K562 (cell line): ENCODE measurements around the gene EXOC4. TPM values are rescaled to one million over a fixed set of nuclear protein-coding genes. Genes with fewer than 3 reads are reported as not detected.

Source experiments
- ATAC-seq: fragments of 200-7000 bp; cut with Tn5 transposase; 3 replicates; pipeline ENCODE4 v1.9.1; 2020; ENCODE audit warnings: moderate library complexity
- BruUV-seq: library from RNA; stranded (reverse); fragments of 400-500 nt; replicated peaks from 2 replicates; lab custom pipeline; 2021; lab: Mats Ljungman, UMichigan
- CTCF ChIA-PET: fragments of 300-600 bp; formaldehyde crosslinking; extraction: SDS; loops from one replicate; lab custom pipeline; 2021; ENCODE audit warnings: low intra/inter-chr PET ratio; lab: Yijun Ruan, JAX
- POLR2A ChIA-PET: fragments of 300-600, 350-650 bp; sonication (Branson Sonifier 250); formaldehyde crosslinking; extraction: SDS; loops from one replicate; lab custom pipeline; 2021; ENCODE audit warnings: antibody characterized with exemption, inconsistent platforms; lab: Yijun Ruan, JAX
- DNase-seq, 4 experiments: peaks; one replicate each; pipeline versions ENCODE4 v3.0.0 to v3.0.0-alpha.2; 2011 to 2018; ENCODE audit warnings: low spot score in 3 of 4, mixed read lengths in 3 of 4; ENCODE audit errors: extremely low read depth in 1 of 4
- FAIRE-seq: peaks from 2 replicates; lab custom pipeline; 2011; peaks lifted over from hg19 to GRCh38; lab: Jason Lieb, UNC
- H2AFZ ChIP-seq: 2 replicates; pipeline ENCODE4 v1.6.0; 2011; ENCODE audit warnings: low read depth, low read length, control low read depth, inconsistent platforms
- H3K27ac ChIP-seq: fragments of 200-600 bp; 3 replicates; pipeline ENCODE4 v1.8.0; 2011; ENCODE audit warnings: low read depth, mild to moderate bottlenecking, control low read depth, inconsistent platforms, low read length, moderate library complexity, mixed read lengths; ENCODE audit errors: extremely low read depth
- H3K27me3 ChIP-seq, 2 experiments: fragments of 300-600 bp in 1 of 2; 2 replicates in 1 of 2; 3 replicates in 1 of 2; pipeline versions ENCODE4 v1.6.0 to v1.8.0; 2011; ENCODE audit warnings: inconsistent platforms in 2 of 2, low read length in 2 of 2, mild to moderate bottlenecking in 1 of 2, mixed read lengths in 1 of 2, moderate library complexity in 1 of 2; ENCODE audit not compliant: control insufficient read depth in 2 of 2, insufficient read depth in 2 of 2
- H3K36me3 ChIP-seq: fragments of 300-600 bp; 3 replicates; pipeline ENCODE4 v1.8.0; 2011; ENCODE audit warnings: mild to moderate bottlenecking, low read length, inconsistent platforms; ENCODE audit not compliant: control insufficient read depth, insufficient read depth
- H3K4me1 ChIP-seq, 2 experiments: fragments of 200-600 bp in 1 of 2; replicated peaks in 1 of 2; 2 replicates in 1 of 2; 3 replicates in 1 of 2; pipeline versions ENCODE4 v1.5.1 to v1.8.0; 2011; ENCODE audit warnings: inconsistent platforms in 2 of 2, low read length in 2 of 2, mild to moderate bottlenecking in 1 of 2, mixed read lengths in 1 of 2, moderate library complexity in 1 of 2; ENCODE audit not compliant: control insufficient read depth in 2 of 2, insufficient read depth in 2 of 2
- H3K4me2 ChIP-seq: 2 replicates; pipeline ENCODE4 v1.6.1; 2011; ENCODE audit warnings: low read length, control low read depth, inconsistent platforms, mixed read lengths; ENCODE audit not compliant: insufficient read depth
- H3K4me3 ChIP-seq: fragments of 200-600 bp; sonication (generic), shearing (Covaris generic); 2 replicates; pipeline ENCODE4 v1.5.1; 2016; ENCODE audit warnings: control low read depth, inconsistent platforms
- H3K79me2 ChIP-seq: fragments of 200-600 bp; 3 replicates; pipeline ENCODE4 v1.8.0; 2011; ENCODE audit warnings: low read length, inconsistent platforms; ENCODE audit not compliant: control insufficient read depth, insufficient read depth
- H3K9ac ChIP-seq, 2 experiments: 2 replicates each; pipeline versions ENCODE4 v1.6.0 to v1.6.1; 2011; ENCODE audit warnings: low read depth in 2 of 2, low read length in 2 of 2, control low read depth in 1 of 2, inconsistent platforms in 1 of 2, mild to moderate bottlenecking in 1 of 2, mixed read lengths in 1 of 2; ENCODE audit not compliant: insufficient read depth in 1 of 2
- H3K9me1 ChIP-seq: one replicate; pipeline ENCODE4 v1.6.0; 2011; ENCODE audit warnings: inconsistent platforms, mild to moderate bottlenecking, low read length, moderate library complexity; ENCODE audit not compliant: control insufficient read depth, insufficient read depth
- H3K9me3 ChIP-seq: replicated peaks from 2 replicates; pipeline ENCODE4 v1.5.1; 2011; ENCODE audit warnings: low read depth, low read length, inconsistent platforms; ENCODE audit not compliant: control insufficient read depth, insufficient read depth
- H4K20me1 ChIP-seq: replicated peaks from 2 replicates; pipeline ENCODE4 v1.6.1; 2011; ENCODE audit warnings: low read length, inconsistent platforms, mixed read lengths; ENCODE audit not compliant: control insufficient read depth, insufficient read depth
- BDP1 ChIP-seq: IDR thresholded peaks from 3 replicates; pipeline ENCODE4 v1.6.1; 2011; ENCODE audit not compliant: insufficient read length, insufficient read depth
- ZNF282 ChIP-seq: sonication (generic); formaldehyde crosslinking; IDR thresholded peaks from 2 replicates; pipeline ENCODE4 v1.8.1; 2023; ENCODE audit warnings: missing genetic modification reagents
- WGBS: fragments of 100-300 bp; shearing (Covaris generic); methylation state at CpG from one replicate; pipeline ENCODE4 v1.1.6; 2016; ENCODE audit warnings: low coverage, mixed read lengths; ENCODE audit not compliant: insufficient coverage; ENCODE audit errors: missing lambda C conversion rate; 5-methylcytosine and 5-hydroxymethylcytosine counted together
- in situ Hi-C: fragments of 300-500 bp; cut with MboI; formaldehyde crosslinking; loops from 4 replicates; pipeline ENCODE4 v1.15.0; 2018; ENCODE audit warnings: inconsistent platforms, mixed read lengths
- intact Hi-C: fragments of 100-400 bp; cut with micrococcal nuclease; formaldehyde crosslinking; loops from 2 replicates; pipeline ENCODE4 v1.14.2; 2022
- polyA plus RNA-seq, 8 experiments: library from polyadenylated mRNA; depleted of rRNA in 4 of 8; stranded (reverse) in 5 of 8; unstranded in 3 of 8; fragments of >200 nt; fragmentation: Nextera tagmentation in 2 of 8; fragmentation: Illumina TruSeq in 1 of 8; extraction: Ambion mirVana in 2 of 8; extraction: Trizol in 1 of 8; gene quantifications; 2 replicates each; pipeline versions ENCODE4 v1.2.1 to v1.2.3, GENCODE V29; 2011 to 2014; ENCODE audit warnings: inconsistent platforms in 1 of 8, missing spikeins in 1 of 8
- total RNA-seq, 7 experiments: library from RNA; depleted of rRNA in 6 of 7; stranded (reverse); fragments of >200 nt in 6 of 7; fragmentation: Illumina TruSeq in 2 of 7; extraction: Trizol in 2 of 7; gene quantifications; 2 replicates each; pipeline versions ENCODE4 v1.2.1 to v1.2.3, GENCODE V29; 2011 to 2021; ENCODE audit warnings: low replicate concordance in 1 of 7
- TF ChIP-seq, protein P1 (sequence below): fragments of 200-800 bp; sonication (Bioruptor generic); IDR thresholded peaks from 2 replicates; pipeline ENCODE4 v1.6.1; 2017; ENCODE audit warnings: missing genetic modification characterization, missing compliant biosample characterization
- TF ChIP-seq, protein P2 (sequence below), 3 experiments: fragments of 200-800 bp in 1 of 3; sonication (Bioruptor generic) in 1 of 3; sonication (generic) in 1 of 3; formaldehyde crosslinking in 1 of 3; IDR thresholded peaks; 2 replicates each; pipeline versions ENCODE4 v1.6.1 to v1.8.0; 2016 to 2022; ENCODE audit warnings: mild to moderate bottlenecking in 2 of 3, missing compliant biosample characterization in 2 of 3, missing genetic modification characterization in 2 of 3, missing genetic modification reagents in 1 of 3

The EXOC4 gene
- total and polyA plus RNA-seq, 9 of the 15 experiments (the other 6 are each of a cell fraction or from before 2014, with no cell fraction given): 18.5 to 73.1 (median 46.6) TPM

GRCh38 chr7:134029743-134030142, 776.9 kb downstream of the EXOC4 start:
- H3K4me1 ChIP-seq: no peaks in the 10 kb centered on the region
- H3K4me3 ChIP-seq: no peak overlapping the region
- no peak for FAIRE-seq
- no peak overlapping the region for H2AFZ ChIP-seq
- BruUV-seq: no TSS peak
- POLR2A ChIA-PET: no interaction called here
- CTCF ChIA-PET: no interaction called here
- H3K9me3 ChIP-seq: no peaks in the 10 kb centered on the region; the same call in 1 of the 2 replicates
- no peak overlapping the region for H3K9ac ChIP-seq
- intact Hi-C loops (no loop called here), in situ Hi-C loops (no loop called here)
- WGBS: 5% methylated on average over 1 of the region's 1 CpG
- no peak for DNase-seq
- no peak overlapping the region for H3K4me2 ChIP-seq
- no peaks in the 10 kb centered on the region for H3K9me1 ChIP-seq
- TF ChIP-seq ZNF282 (CRISPR knock-in tag): no peak
- H3K27me3 ChIP-seq: no peaks in the 10 kb centered on the region
- H3K27ac ChIP-seq: no peak overlapping the region
- H3K36me3 ChIP-seq: no peaks in the 10 kb centered on the region
- H3K79me2 ChIP-seq: no peaks in the 10 kb centered on the region
- H4K20me1 ChIP-seq: no peaks in the 10 kb centered on the region
- no peak for ATAC-seq

GRCh38 chr7:134030460-134030865, 777.6 kb downstream of the EXOC4 start:
- H3K27ac ChIP-seq: no peak overlapping the region
- no peak for DNase-seq
- H3K9me3 ChIP-seq: no peaks in the 10 kb centered on the region; the same call in 1 of the 2 replicates
- no peak overlapping the region for H3K9ac ChIP-seq
- no peaks in the 10 kb centered on the region for H3K36me3 ChIP-seq
- FAIRE-seq: no peak
- no peaks in the 10 kb centered on the region for H3K79me2 ChIP-seq
- in situ Hi-C loops: no loop called here
- H3K4me2 ChIP-seq: no peak overlapping the region
- BruUV-seq: no TSS peak
- no peaks in the 10 kb centered on the region for H3K27me3 ChIP-seq
- ChIA-PET CTCF (no interaction called here), POLR2A (no interaction called here)
- no peak overlapping the region for H2AFZ ChIP-seq
- no peaks in the 10 kb centered on the region for H3K4me1 ChIP-seq
- intact Hi-C loops: no loop called here
- H3K4me3 ChIP-seq: no peak overlapping the region
- no peak for ATAC-seq
- 34% methylated on average over 9 of the region's 9 CpGs for WGBS
- H4K20me1 ChIP-seq: no peaks in the 10 kb centered on the region
- TF ChIP-seq, protein P1, sequence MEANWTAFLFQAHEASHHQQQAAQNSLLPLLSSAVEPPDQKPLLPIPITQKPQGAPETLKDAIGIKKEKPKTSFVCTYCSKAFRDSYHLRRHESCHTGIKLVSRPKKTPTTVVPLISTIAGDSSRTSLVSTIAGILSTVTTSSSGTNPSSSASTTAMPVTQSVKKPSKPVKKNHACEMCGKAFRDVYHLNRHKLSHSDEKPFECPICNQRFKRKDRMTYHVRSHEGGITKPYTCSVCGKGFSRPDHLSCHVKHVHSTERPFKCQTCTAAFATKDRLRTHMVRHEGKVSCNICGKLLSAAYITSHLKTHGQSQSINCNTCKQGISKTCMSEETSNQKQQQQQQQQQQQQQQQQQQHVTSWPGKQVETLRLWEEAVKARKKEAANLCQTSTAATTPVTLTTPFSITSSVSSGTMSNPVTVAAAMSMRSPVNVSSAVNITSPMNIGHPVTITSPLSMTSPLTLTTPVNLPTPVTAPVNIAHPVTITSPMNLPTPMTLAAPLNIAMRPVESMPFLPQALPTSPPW: peak; percentile 66
- no peak for TF ChIP-seq BDP1
- TF ChIP-seq, protein P2, sequence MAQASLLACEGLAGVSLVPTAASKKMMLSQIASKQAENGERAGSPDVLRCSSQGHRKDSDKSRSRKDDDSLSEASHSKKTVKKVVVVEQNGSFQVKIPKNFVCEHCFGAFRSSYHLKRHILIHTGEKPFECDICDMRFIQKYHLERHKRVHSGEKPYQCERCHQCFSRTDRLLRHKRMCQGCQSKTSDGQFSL (CRISPR knock-in tag; IDR thresholded peaks at IDR 0.05): no peak
- TF ChIP-seq, protein P2 (tag; IDR thresholded peaks at IDR 0.05): peak in 1 of 2 experiments; percentile 67; a peak in 2 of 4 replicates
- TF ChIP-seq, all 486 proteins: peak for 2
- H3K9me1 ChIP-seq: no peaks in the 10 kb centered on the region
